ENCODE results near the gene PLXNC1. TPM values are rescaled to one million over a fixed set of nuclear protein-coding genes. Genes with fewer than 3 reads are reported as not detected.

PLXNC1 gene
- total and polyA plus RNA-seq, 2 of the 8 experiments (the other 6 are each of a cell fraction or from before 2014, with no cell fraction given) = 0.83 to 2.0 TPM

- Histone ChIP-seq H3K4me1 (replicated peaks in 1 of 4; ENCODE audit: control insufficient read depth in 3 of 4, insufficient read depth in 4 of 4, low read length in 3 of 4) (peaks cover 0 to 4% (median 0%) of the 10 kb centered on the region in 4 experiments; a peak in 2 of 7 replicates), H3K4me3 (ENCODE audit: extremely low read depth in 1 of 4, insufficient read depth in 2 of 4, low read depth in 3 of 4, low read length in 4 of 4) (no peak overlapping the region), H3K79me1 (ENCODE audit: low read depth, low read length) (no peaks in the 10 kb centered on the region), H2BK20ac (ENCODE audit: low read length) (no peak overlapping the region), H4K20me1 (replicated peaks in 1 of 2; ENCODE audit: control insufficient read depth in 1 of 2, insufficient read depth in 2 of 2, low read length in 2 of 2) (no peaks in the 10 kb centered on the region), H2BK12ac (ENCODE audit: low read depth, low read length) (no peak overlapping the region), H2AFZ (ENCODE audit: low read length) (no peak overlapping the region), H4K5ac (ENCODE audit: insufficient read length, low read depth, low read length) (no peak overlapping the region), H3K9ac (replicated peaks in 1 of 4; ENCODE audit: extremely low read depth in 1 of 4, low read depth in 3 of 4, low read length in 3 of 4) (no peak overlapping the region), H3K36me3 (ENCODE audit: control insufficient read depth in 2 of 4, insufficient read depth in 4 of 4, low read length in 3 of 4) (no peaks in the 10 kb centered on the region), H2BK15ac (ENCODE audit: low read length) (no peak overlapping the region), H3K4me2 (ENCODE audit: insufficient read depth in 1 of 2, low read depth in 2 of 2, low read length in 2 of 2) (no peak overlapping the region), H3K27me3 (replicated peaks in 1 of 4; ENCODE audit: control insufficient read depth in 3 of 4, extremely low read depth in 1 of 4, insufficient read depth in 3 of 4, low read length in 3 of 4) (peaks cover 0 to 6% (median 4%) of the 10 kb centered on the region in 4 experiments; a peak in 3 of 7 replicates), H2BK5ac (ENCODE audit: low read depth, low read length) (no peak overlapping the region), H3K4ac (replicated peaks; ENCODE audit: insufficient read length, low read depth, low read length) (no peak overlapping the region), H2BK120ac (replicated peaks; ENCODE audit: low read depth, low read length) (no peak overlapping the region), H3K27ac (ENCODE audit: low read depth, low read length) (no peak overlapping the region), H3K56ac (replicated peaks; ENCODE audit: insufficient read length, low read depth, low read length) (no peak overlapping the region), H3K23ac (ENCODE audit: insufficient read length) (no peak overlapping the region), H4K91ac (replicated peaks; ENCODE audit: insufficient read length, low read length) (no peak overlapping the region), H4K8ac (ENCODE audit: extremely low read depth, insufficient read depth, low read length) (no peak overlapping the region), H3K9me3 (ENCODE audit: insufficient read depth in 2 of 2, low read depth in 1 of 2, low read length in 1 of 2) (no peaks in the 10 kb centered on the region), H3K79me2 (ENCODE audit: control insufficient read depth in 1 of 2, insufficient read depth in 2 of 2, low read length in 2 of 2) (no peaks in the 10 kb centered on the region), H2AK5ac (ENCODE audit: low read depth, low read length) (no peak overlapping the region), H3K18ac (ENCODE audit: extremely low read depth, low read length) (no peak overlapping the region), H3K14ac (ENCODE audit: insufficient read length) (no peak overlapping the region), H3K23me2 (ENCODE audit: low read depth, low read length) (no peaks in the 10 kb centered on the region; the same call in 1 of the 2 replicates)
- no peak for DNase-seq (ENCODE audit: low read depth in 1 of 2, low spot score in 2 of 2)
- ChIA-PET POLR2A (ENCODE audit: partially characterized antibody) (no interaction called here), CTCF (ENCODE audit: partially characterized antibody) (interaction anchor here (0.6 to 2.0 kb wide), 5 partner anchors 20 to 1029 kb away, joined by 3 to 4 read pairs (median 3); no protein-coding TSS in a partner anchor)
- 95% methylated on average over 1 of the region's 1 CpG; no CpG with 5 or more reads in 1 of the 2 experiments for WGBS, 2 experiments (ENCODE audit: extremely low coverage in 1 of 2, insufficient coverage in 1 of 2, insufficient read length in 1 of 2, insufficient replicate concordance in 2 of 2, low coverage in 1 of 2, low lambda C conversion rate in 2 of 2, missing lambda C conversion rate in 1 of 2)
- no peak for FAIRE-seq
- TF ChIP-seq EZH2 (IDR thresholded peaks at IDR 0.05; ENCODE audit: low read depth, low read length, severe bottlenecking) (no peak), RFX5 (IDR thresholded peaks at IDR 0.05; ENCODE audit: borderline replicate concordance, low read depth, low read length) (no peak), SIRT6 (IDR thresholded peaks at IDR 0.05; ENCODE audit: low read length) (no peak), EP300 (IDR thresholded peaks at IDR 0.05; ENCODE audit: borderline replicate concordance in 1 of 2, low read depth in 2 of 2, low read length in 2 of 2) (no peak)
Observed at GRCh38 chr12:94191811-94192210, 43.4 kb downstream of the PLXNC1 start.
